GM12874 (cell line): ENCODE data around the gene SSR3.

Experiments
- TF ChIP-seq, protein P1 (sequence below): IDR thresholded peaks from 2 replicates; pipeline ENCODE4 v1.5.1; 2011; ENCODE audit warnings: low read depth, mild to moderate bottlenecking, control low read depth, low read length, moderate library complexity; ENCODE audit not compliant: insufficient read depth

Gene SSR3

DNA sequence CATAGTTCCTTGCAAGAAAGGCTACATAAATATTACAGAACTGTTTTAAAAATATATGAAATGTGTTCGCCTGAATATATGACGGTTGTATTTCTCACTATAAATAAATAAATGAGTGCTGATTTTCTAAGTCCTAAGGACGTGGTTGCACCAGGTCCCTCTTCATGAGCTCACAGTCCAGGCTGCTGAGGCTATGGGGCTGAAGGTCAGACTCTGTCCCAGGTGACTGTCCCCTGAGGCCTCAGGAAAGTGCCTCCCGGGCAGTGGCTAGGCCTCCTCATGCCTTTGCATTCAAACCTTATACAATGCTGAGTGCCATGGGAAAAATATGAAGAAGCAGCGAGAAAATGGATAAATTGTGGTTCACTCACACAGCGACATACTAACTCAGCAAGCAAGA, 43.5 kb upstream of the SSR3 start:
- TF ChIP-seq, protein P1, sequence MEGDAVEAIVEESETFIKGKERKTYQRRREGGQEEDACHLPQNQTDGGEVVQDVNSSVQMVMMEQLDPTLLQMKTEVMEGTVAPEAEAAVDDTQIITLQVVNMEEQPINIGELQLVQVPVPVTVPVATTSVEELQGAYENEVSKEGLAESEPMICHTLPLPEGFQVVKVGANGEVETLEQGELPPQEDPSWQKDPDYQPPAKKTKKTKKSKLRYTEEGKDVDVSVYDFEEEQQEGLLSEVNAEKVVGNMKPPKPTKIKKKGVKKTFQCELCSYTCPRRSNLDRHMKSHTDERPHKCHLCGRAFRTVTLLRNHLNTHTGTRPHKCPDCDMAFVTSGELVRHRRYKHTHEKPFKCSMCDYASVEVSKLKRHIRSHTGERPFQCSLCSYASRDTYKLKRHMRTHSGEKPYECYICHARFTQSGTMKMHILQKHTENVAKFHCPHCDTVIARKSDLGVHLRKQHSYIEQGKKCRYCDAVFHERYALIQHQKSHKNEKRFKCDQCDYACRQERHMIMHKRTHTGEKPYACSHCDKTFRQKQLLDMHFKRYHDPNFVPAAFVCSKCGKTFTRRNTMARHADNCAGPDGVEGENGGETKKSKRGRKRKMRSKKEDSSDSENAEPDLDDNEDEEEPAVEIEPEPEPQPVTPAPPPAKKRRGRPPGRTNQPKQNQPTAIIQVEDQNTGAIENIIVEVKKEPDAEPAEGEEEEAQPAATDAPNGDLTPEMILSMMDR = no peak

DNA sequence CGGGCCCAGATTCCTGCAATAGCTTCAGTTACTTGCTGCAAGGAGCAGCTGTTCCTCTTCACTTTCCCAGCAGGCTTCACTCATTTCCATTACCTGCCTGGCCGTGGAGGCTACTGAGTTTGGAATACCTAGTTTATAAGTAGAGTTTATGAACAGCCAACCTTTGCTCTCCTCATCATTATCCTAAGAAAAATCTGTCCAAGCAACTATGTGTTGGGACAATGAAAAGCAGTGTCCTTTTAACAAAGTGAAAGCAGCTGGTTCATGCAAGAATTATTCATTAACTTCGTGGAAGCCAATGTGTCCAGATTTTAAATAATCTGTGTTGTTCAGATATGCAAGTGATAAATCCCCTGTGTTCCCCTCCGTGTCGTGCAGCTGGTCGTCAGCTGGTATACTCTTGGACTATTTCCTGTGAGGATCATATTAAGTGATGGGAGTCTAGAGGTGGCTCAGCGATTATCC, 39.3 kb upstream of the SSR3 start:
- TF ChIP-seq, protein P1 = no peak

DNA sequence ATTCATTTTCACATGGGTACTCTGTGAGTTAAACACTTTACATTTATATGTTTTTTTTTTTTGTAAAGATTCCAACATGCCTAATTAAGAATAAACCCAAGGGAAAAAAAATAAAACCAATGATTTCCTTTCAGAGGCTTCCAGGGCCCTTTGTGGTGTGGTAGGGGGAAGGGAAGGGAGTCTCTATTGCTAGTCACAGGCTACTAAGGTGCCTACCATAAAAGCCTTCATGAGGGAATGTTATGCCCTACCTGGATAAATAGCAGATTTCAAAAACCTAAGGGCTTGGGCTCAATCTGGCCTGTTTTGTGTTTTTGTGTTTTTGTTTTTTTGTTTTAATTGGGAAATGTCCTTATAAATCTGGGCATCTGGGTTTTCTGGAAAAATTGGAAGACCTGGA, 38.9 kb upstream of the SSR3 start:
- TF ChIP-seq, protein P1 = no peak

DNA sequence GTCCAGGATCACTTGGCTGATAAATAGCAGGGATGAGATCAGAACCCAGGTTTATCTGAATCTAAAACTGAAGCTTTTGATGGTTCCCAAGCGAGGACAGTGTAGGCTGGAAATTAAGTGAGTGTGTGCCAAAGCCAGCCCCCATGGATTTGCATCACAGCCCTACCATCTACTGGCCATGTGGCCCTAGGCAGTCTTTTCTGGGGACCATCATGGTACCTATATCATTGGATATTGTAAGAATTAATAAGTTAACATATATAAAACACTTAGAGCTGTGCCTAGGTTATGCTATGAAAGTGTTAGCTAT, 32.8 kb upstream of the SSR3 start:
- TF ChIP-seq, protein P1 = no peak

DNA sequence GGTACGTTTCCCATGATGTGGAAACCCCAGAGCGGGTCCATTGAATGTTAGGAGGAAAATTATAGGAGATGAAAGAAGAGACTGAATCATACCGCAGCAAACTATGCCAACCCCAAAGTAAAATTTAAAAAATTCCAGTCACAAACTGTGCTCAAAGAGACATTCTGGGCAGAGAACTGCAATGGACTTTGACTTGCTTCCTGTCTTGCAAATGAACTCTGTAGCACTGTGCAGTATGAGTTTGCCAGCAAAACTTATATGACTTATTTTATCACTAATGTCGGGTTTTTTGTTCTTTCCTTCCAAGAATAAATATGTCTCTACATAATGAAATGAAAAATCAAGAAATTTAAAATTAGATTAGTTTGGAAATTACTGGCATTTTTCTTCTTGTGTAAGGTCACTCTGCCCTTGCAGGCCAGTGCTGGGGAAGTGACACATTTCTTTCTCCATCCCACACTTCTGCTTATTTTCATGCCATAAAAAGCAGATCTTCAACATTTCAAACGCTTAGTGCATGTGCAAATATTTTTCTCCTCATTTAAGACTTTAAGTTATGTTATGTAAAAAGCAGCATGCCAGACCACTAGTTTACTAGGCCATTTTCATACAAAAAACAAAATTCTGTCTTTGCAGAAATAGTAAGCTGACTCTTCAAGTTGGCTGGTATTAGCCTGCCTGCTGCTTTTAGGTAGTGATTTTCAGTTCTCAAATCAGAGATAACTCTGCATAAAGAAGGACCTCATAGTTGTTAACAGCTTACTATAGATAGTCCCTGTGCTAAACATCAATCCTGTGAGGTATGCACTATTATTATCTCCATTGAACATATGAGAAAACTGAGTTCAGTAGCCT, 32.2 kb upstream of the SSR3 start:
- TF ChIP-seq, protein P1 = no peak

DNA sequence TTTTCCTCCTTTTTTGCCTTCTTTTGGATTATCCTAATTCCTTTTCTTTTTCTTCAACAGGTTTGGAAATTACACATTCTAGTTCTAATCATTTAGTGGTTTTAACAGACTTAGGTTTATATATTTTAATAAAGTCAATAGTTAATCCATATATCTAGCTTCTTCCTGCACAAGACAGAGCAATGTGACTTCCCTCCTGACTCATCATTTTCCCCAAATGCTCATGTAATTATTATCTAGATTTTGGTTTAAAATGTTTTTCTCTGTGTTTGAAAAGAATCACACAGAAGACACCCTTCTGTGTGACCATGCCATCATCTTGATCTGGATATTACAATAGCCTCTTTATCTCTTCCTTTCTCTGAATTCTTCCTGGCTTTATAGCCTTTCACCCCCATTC, 28.6 kb upstream of the SSR3 start:
- TF ChIP-seq, protein P1 = no peak

DNA sequence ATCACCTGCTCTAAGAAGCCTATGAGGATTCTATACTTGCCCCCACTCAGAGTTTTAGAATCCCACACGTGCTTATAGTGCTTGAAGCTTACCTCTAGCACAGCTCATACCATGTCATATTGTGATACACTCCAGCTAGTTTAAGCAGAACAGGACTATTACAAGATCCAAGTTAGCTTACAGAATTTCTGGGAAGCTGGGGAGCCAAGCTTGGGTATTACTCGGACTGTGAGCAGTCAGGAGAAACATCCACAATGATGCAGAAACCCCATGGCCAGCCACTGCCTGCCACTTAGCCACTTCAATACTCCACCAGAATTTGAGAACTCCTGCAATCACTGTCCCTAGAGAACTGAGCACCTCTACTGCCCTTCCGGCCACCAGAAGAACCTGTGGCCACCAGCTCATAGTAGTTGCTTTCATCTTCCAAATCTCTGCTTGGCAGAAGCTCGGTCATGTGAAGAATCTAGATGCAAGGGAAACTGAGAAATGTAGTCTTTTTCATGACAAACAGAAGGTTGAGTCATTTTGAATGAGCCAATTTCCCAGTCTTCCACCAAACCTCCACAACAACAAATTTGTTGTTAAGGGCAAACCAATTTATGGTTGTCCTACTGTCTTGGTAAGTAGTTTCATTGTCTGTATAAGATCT, 27.7 kb upstream of the SSR3 start:
- TF ChIP-seq, protein P1 = no peak
